HepG2 (cell line): Measurements from ENCODE around the gene MYL6. TPM values are rescaled to one million over a fixed set of nuclear protein-coding genes. Genes with fewer than 3 reads are reported as not detected.

Source experiments
- CBFB ChIP-seq: sonication (generic); formaldehyde crosslinking; IDR thresholded peaks from 2 replicates; pipeline ENCODE4 v1.4.0; 2020; ENCODE audit warnings: missing genetic modification reagents
- DRAP1 ChIP-seq: IDR thresholded peaks from 2 replicates; pipeline ENCODE4 v1.6.1; 2016; ENCODE audit warnings: missing genetic modification reagents, missing compliant biosample characterization
- ELF3 ChIP-seq: IDR thresholded peaks from 2 replicates; pipeline ENCODE4 v1.6.1; 2016; ENCODE audit warnings: missing genetic modification reagents, missing compliant biosample characterization
- FIP1L1 ChIP-seq: fragments of 200-400 bp; formaldehyde crosslinking; IDR thresholded peaks from 2 replicates; pipeline ENCODE4 v1.6.1; 2018; ENCODE audit warnings: low read depth, mild to moderate bottlenecking, low read length, moderate library complexity, borderline replicate concordance; ENCODE audit not compliant: insufficient read depth
- MLXIP ChIP-seq: sonication (generic); formaldehyde crosslinking; IDR thresholded peaks from 2 replicates; pipeline ENCODE4 v1.9.0; 2021; ENCODE audit warnings: missing genetic modification reagents, borderline replicate concordance
- MTF1 ChIP-seq: sonication (generic); formaldehyde crosslinking; IDR thresholded peaks from 2 replicates; pipeline ENCODE4 v1.5.0; 2020; ENCODE audit warnings: missing genetic modification reagents
- NFKB2 ChIP-seq: sonication (generic); formaldehyde crosslinking; IDR thresholded peaks from 2 replicates; pipeline ENCODE4 v1.4.0; 2020; ENCODE audit warnings: missing genetic modification reagents, borderline replicate concordance
- NR2C2 ChIP-seq: sonication (generic); formaldehyde crosslinking; IDR thresholded peaks from 2 replicates; pipeline ENCODE4 v1.4.0; 2020; ENCODE audit warnings: missing genetic modification reagents, mild to moderate bottlenecking, moderate library complexity, borderline replicate concordance
- PCBP2 ChIP-seq: fragments of 200-400 bp; formaldehyde crosslinking; optimal IDR thresholded peaks from 2 replicates; pipeline ENCODE3; 2018; ENCODE audit warnings: low read length, low read depth; ENCODE audit not compliant: poor library complexity, severe bottlenecking
- PREB ChIP-seq: sonication (generic); formaldehyde crosslinking; IDR thresholded peaks from 2 replicates; pipeline ENCODE4 v1.4.0; 2020; ENCODE audit warnings: missing genetic modification reagents
- SP1 ChIP-seq, 2 experiments: fragments of 450-650 bp in 1 of 2; sonication (generic) in 1 of 2; formaldehyde crosslinking in 1 of 2; IDR thresholded peaks; 2 replicates each; pipeline versions ENCODE4 v1.4.0 to v1.6.1; 2016 to 2020; ENCODE audit warnings: missing genetic modification reagents in 1 of 2
- SRSF9 ChIP-seq: fragments of 200-400 bp; formaldehyde crosslinking; IDR thresholded peaks from 2 replicates; pipeline ENCODE4 v1.6.1; 2018; ENCODE audit warnings: borderline replicate concordance, mild to moderate bottlenecking, low read depth, low read length; ENCODE audit not compliant: insufficient read depth, poor library complexity, severe bottlenecking
- TEAD3 ChIP-seq: optimal IDR thresholded peaks from 2 replicates; pipeline ENCODE3; 2016; ENCODE audit warnings: borderline replicate concordance
- THRA ChIP-seq: sonication (generic); formaldehyde crosslinking; IDR thresholded peaks from 2 replicates; pipeline ENCODE4 v1.4.0; 2020; ENCODE audit warnings: missing genetic modification reagents, borderline replicate concordance
- UBTF ChIP-seq: sonication (generic); formaldehyde crosslinking; IDR thresholded peaks from 2 replicates; pipeline ENCODE4 v1.4.0; 2020; ENCODE audit warnings: mild to moderate bottlenecking, missing genetic modification reagents
- ZNF274 ChIP-seq: sonication (generic); formaldehyde crosslinking; IDR thresholded peaks from 2 replicates; pipeline ENCODE4 v1.5.1; 2020; ENCODE audit warnings: mild to moderate bottlenecking, missing genetic modification reagents
- ZNF550 ChIP-seq: sonication (generic); formaldehyde crosslinking; IDR thresholded peaks from 2 replicates; pipeline ENCODE4 v1.4.0; 2020; ENCODE audit warnings: mild to moderate bottlenecking, missing genetic modification reagents, borderline replicate concordance
- ZNF780A ChIP-seq: sonication (generic); formaldehyde crosslinking; IDR thresholded peaks from 2 replicates; pipeline ENCODE4 v1.8.0; 2022; ENCODE audit warnings: mild to moderate bottlenecking, missing genetic modification reagents, moderate library complexity
- ZNF782 ChIP-seq: sonication (generic); formaldehyde crosslinking; IDR thresholded peaks from 2 replicates; pipeline ENCODE4 v1.4.0; 2020; ENCODE audit warnings: missing genetic modification reagents, mild to moderate bottlenecking, borderline replicate concordance
- ZSCAN22 ChIP-seq: sonication (generic); formaldehyde crosslinking; IDR thresholded peaks from 2 replicates; pipeline ENCODE4 v1.4.0; 2020; ENCODE audit warnings: mild to moderate bottlenecking, missing genetic modification reagents
- polyA plus RNA-seq, 8 experiments: library from polyadenylated mRNA; depleted of rRNA in 3 of 8; stranded (reverse) in 7 of 8; unstranded in 1 of 8; fragments of >200 nt; fragmentation: Illumina TruSeq in 4 of 8; extraction: Trizol in 4 of 8; gene quantifications; 2 replicates each; pipeline versions ENCODE4 v1.2.1 to v1.2.3, GENCODE V29; 2011 to 2016; ENCODE audit warnings: low read depth in 4 of 8, missing spikeins in 1 of 8, mixed read lengths in 1 of 8; ENCODE audit not compliant: insufficient read depth in 1 of 8
- total RNA-seq, 5 experiments: library from RNA; depleted of rRNA; stranded (reverse); fragments of >200 nt; fragmentation: Illumina TruSeq; extraction: Trizol; gene quantifications; 2 replicates each; pipeline ENCODE4 v1.2.3, GENCODE V29; 2016; ENCODE audit warnings: low read depth in 1 of 5

The MYL6 gene
- total and polyA plus RNA-seq, 2 of the 13 experiments (the other 11 are each of a cell fraction or from before 2014, with no cell fraction given) = 1,127 to 1,192 TPM

GRCh38 chr12:56189918-56190694 lies 31.9 kb downstream of the MYL6 start (continued):
- TF ChIP-seq MLXIP (CRISPR knock-in tag) (no peak), FIP1L1 (no peak), MTF1 (CRISPR knock-in tag) (no peak), ELF3 (CRISPR knock-in tag) (peak; percentile 80), THRA (0 out of 2 replicates have a peak, but pooled peaks have one; percentile 44), DRAP1 (CRISPR knock-in tag) (peak; percentile 55), SRSF9 (no peak), UBTF (CRISPR knock-in tag) (peak; percentile 70), ZNF550 (CRISPR knock-in tag) (no peak; the same call in 1 of the 2 replicates), NR2C2 (CRISPR knock-in tag) (peak; percentile 25; the same call in 1 of the 2 replicates), ZNF782 (CRISPR knock-in tag) (peak; percentile 67), CBFB (CRISPR knock-in tag) (peak; percentile 2; the same call in 1 of the 2 replicates), NFKB2 (CRISPR knock-in tag) (peak; percentile 67; the same call in 1 of the 2 replicates), ZSCAN22 (no peak), ZNF274 (CRISPR knock-in tag) (peak; percentile 78), PREB (CRISPR knock-in tag) (no peak), SP1 (IDR thresholded peaks at IDR 0.05) (no peak), SP1 (CRISPR knock-in tag; IDR thresholded peaks at IDR 0.05) (peak; percentile 18; the same call in 1 of the 2 replicates), PCBP2 (no peak), ZNF780A (CRISPR knock-in tag) (no peak), TEAD3 (peak; percentile 81)
